ENCODE data around the gene RGPD8.

Gene RGPD8

GRCh38 chr2:112335600-112335999, 97.8 kb downstream of the RGPD8 start:
- no peak for DNase-seq (ENCODE audit: low read depth in 2 of 2)

- no peak for DNase-seq (ENCODE audit: low read depth in 2 of 2)
Measured at GRCh38 chr2:112332123-112332696, 101.2 kb downstream of the RGPD8 start.

GRCh38 chr2:112322919-112323318, 110.5 kb downstream of the RGPD8 start:
- no peak for DNase-seq (ENCODE audit: low read depth in 2 of 2)

DNA sequence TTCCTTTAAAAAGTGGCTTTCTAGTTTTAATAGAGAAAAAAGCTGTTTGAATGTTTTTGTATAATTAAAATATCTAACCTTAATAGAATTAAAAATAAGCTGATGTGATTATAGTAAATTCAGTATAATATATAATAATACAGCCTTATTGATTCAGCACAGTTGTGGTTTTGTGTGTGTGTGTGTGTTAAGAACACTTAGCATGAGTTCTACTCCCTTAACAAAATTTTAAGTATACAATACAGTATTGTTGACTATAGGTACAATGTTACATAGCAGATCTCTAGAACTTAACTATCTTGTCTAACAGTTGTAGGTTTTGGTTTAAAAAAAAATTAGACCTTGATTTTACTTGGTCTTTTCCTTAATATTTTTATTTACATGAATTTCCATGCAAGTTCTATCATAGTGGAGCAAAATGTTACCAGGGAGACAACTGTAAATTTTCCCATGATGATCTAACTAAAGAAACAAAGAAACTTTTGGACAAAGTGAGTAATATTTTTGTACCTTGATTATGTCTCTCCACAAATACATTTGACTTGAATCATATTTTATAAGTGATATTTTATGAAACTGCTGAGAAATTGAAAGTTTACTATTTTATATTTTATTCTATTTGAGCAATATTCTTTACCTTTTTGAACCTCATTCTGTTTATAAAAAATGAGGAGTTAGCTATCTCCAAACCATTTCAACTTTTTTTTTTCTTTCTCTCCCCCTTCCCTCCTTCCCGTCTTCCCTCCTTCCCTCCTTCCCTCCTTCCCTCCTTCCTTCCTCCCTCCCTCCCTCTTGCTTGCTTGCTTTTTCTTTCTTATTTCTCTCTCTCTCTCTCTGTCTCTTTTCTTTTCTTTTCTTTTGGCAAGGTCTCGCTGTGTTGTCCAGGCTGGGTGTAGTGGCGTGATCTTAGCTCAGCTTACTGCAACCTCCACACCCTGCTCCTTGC, 111.8 kb downstream of the RGPD8 start:
- no peak for DNase-seq (ENCODE audit: low read depth in 2 of 2)
